ENCODE measurements around the gene AMTN.
A peak's percentile ranks its signal among the peaks of the same experiment; 100 is the strongest.

AMTN gene

DNA sequence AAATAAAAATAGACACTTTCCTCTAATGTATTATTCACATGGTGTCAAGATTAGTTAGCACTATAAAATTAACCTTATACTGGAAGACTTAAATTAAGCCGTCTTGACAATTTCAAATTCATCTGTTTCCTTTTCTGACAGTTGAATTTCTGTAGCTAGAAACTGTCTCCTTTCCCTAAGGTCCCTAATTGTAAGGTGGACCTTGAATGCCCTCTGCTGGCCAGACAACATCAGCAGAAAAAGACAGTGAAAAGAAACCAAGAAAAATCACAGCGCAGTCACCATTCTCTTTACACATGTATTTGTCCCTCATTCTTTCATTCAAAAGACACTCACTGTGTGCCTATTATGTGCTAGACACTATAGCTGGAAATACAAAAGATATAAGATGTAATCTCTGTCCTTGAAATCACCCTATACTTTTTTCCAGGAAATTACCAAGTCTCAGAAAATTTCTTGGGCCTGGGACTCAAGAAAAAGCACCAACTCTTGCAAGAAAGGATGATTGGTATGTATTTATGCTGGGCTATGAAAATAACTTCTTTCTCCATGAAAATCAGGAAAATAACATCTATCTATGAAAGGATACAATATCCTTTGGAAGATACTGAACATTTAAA lies 41.0 kb downstream of the AMTN start:
- TF ChIP-seq CTCF (IDR thresholded peaks at IDR 0.05; ENCODE audit: insufficient read depth, missing control alignments): peak; percentile 94
- FAIRE-seq: peak; percentile 94
- DNase-seq (ENCODE audit: insufficient read length, low spot score): peak; percentile 35

- FAIRE-seq (no peak), DNase-seq (ENCODE audit: insufficient read length, low spot score) (no peak)
- no peak for TF ChIP-seq CTCF (IDR thresholded peaks at IDR 0.05; ENCODE audit: insufficient read depth, missing control alignments)
Measured at GRCh38 chr4:70559924-70560323, 41.6 kb downstream of the AMTN start.

- DNase-seq (ENCODE audit: insufficient read length, low spot score): no peak
- no peak for TF ChIP-seq CTCF (IDR thresholded peaks at IDR 0.05; ENCODE audit: insufficient read depth, missing control alignments)
- no peak for FAIRE-seq
Measured at GRCh38 chr4:70564033-70564432, 45.7 kb downstream of the AMTN start.

- FAIRE-seq (no peak), DNase-seq (ENCODE audit: insufficient read length, low spot score) (no peak)
Measured at GRCh38 chr4:70570796-70571195, 52.4 kb downstream of the AMTN start.

GRCh38 chr4:70571772-70572171 lies 53.4 kb downstream of the AMTN start:
- FAIRE-seq (no peak), DNase-seq (ENCODE audit: insufficient read length, low spot score) (no peak)
- TF ChIP-seq CTCF (IDR thresholded peaks at IDR 0.05; ENCODE audit: insufficient read depth, missing control alignments): no peak

More at GRCh38 chr4:70570796-70571195, 52.4 kb downstream of the AMTN start:
- TF ChIP-seq CTCF (IDR thresholded peaks at IDR 0.05; ENCODE audit: insufficient read depth, missing control alignments): no peak

DNA sequence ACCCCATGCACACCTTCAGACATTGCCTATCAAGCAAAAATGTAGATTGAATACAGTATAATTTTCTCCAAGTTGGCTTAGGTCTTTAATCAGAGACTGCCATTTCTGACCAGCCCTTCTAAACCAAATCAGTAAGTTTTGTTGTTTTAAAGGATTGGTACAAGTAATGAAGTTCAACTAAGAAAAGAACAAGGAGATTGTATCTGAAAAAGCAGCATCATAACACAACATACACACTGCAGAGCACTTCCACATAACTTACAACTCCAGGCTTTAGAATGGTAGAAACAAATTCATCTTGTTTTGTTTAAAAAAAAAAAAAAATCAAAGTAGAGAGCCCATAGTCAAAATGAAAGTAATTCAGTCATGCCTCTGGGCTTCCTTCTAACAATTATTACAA lies 57.6 kb downstream of the AMTN start:
- TF ChIP-seq CTCF (IDR thresholded peaks at IDR 0.05; ENCODE audit: insufficient read depth, missing control alignments): no peak
- no peak for FAIRE-seq
- no peak for DNase-seq (ENCODE audit: insufficient read length, low spot score)

GRCh38 chr4:70577220-70577927 lies 59.0 kb downstream of the AMTN start:
- no peak for DNase-seq (ENCODE audit: insufficient read length, low spot score)
- no peak for TF ChIP-seq CTCF (IDR thresholded peaks at IDR 0.05; ENCODE audit: insufficient read depth, missing control alignments)
- no peak for FAIRE-seq

All from D721Med (cell line).